Neutrophil (primary cell): ENCODE results near the gene GNAL.

Experiments used
- H3K27ac ChIP-seq: fragments of 200-600 bp; sonication (generic); 2 replicates; pipeline ENCODE4 v1.5.1; 2016; ENCODE audit warnings: mild to moderate bottlenecking, moderate library complexity
- H3K27me3 ChIP-seq: fragments of 200-600 bp; sonication (generic); 2 replicates; pipeline ENCODE4 v1.6.0; 2016; ENCODE audit warnings: mild to moderate bottlenecking
- H3K36me3 ChIP-seq: fragments of 200-600 bp; sonication (generic); 2 replicates; pipeline ENCODE4 v1.5.1; 2017
- H3K4me1 ChIP-seq, 2 experiments: fragments of 200-600 bp in 1 of 2; sonication (generic) in 1 of 2; 1 replicate in 1 of 2; 2 replicates in 1 of 2; pipeline versions ENCODE4 v1.5.1 to v1.6.1; 2013 to 2016; ENCODE audit warnings: low read depth in 1 of 2, low read length in 1 of 2, mild to moderate bottlenecking in 1 of 2, moderate library complexity in 1 of 2; ENCODE audit not compliant: control insufficient read depth in 1 of 2, insufficient read depth in 1 of 2
- H3K4me3 ChIP-seq, 2 experiments: fragments of 200-600 bp in 1 of 2; sonication (generic) in 1 of 2; 1 replicate in 1 of 2; 2 replicates in 1 of 2; pipeline ENCODE4 v1.5.1; 2013 to 2016; ENCODE audit warnings: low read depth in 1 of 2, low read length in 1 of 2, mild to moderate bottlenecking in 1 of 2, moderate library complexity in 1 of 2
- H3K9me3 ChIP-seq: fragments of 200-600 bp; sonication (generic); 2 replicates; pipeline ENCODE4 v1.5.1; 2016
- CTCF ChIP-seq: fragments of 200-600 bp; sonication (generic); IDR thresholded peaks from 2 replicates; pipeline ENCODE4 v1.5.1; 2016; ENCODE audit warnings: antibody characterized with exemption

GNAL gene

GRCh38 chr18:11791131-11791530 lies 102.1 kb downstream of the GNAL start:
- no peaks in the 10 kb centered on the region for H3K27me3 ChIP-seq

GRCh38 chr18:11792632-11793031 lies 103.6 kb downstream of the GNAL start:
- Histone ChIP-seq H3K4me1 (peaks cover 0 to 3% of the 10 kb centered on the region in 2 experiments), H3K27me3 (no peaks in the 10 kb centered on the region), H3K36me3 (no peaks in the 10 kb centered on the region), H3K4me3 (no peak overlapping the region), H3K9me3 (no peaks in the 10 kb centered on the region), H3K27ac (no peak overlapping the region)
- TF ChIP-seq CTCF = no peak

More at GRCh38 chr18:11791131-11791530, 102.1 kb downstream of the GNAL start:
- Histone ChIP-seq H3K27ac (no peak overlapping the region), H3K4me3 (no peak overlapping the region), H3K4me1 (peaks cover 0 to 3% of the 10 kb centered on the region in 2 experiments), H3K36me3 (no peaks in the 10 kb centered on the region), H3K9me3 (no peaks in the 10 kb centered on the region)
- TF ChIP-seq CTCF = no peak

GRCh38 chr18:11794195-11794594 lies 105.1 kb downstream of the GNAL start:
- TF ChIP-seq CTCF = no peak
- Histone ChIP-seq H3K4me3 (no peak overlapping the region), H3K36me3 (no peaks in the 10 kb centered on the region), H3K4me1 (no peaks in the 10 kb centered on the region), H3K27ac (no peak overlapping the region), H3K27me3 (no peaks in the 10 kb centered on the region), H3K9me3 (no peaks in the 10 kb centered on the region)

- H3K36me3 ChIP-seq = no peaks in the 10 kb centered on the region
- no peaks in the 10 kb centered on the region for H3K9me3 ChIP-seq
- H3K27me3 ChIP-seq = no peaks in the 10 kb centered on the region
- H3K4me1 ChIP-seq = no peaks in the 10 kb centered on the region
- no peak overlapping the region for H3K27ac ChIP-seq
- no peak overlapping the region for H3K4me3 ChIP-seq
- no peak for TF ChIP-seq CTCF
Measured at GRCh38 chr18:11795916-11796315, 106.9 kb downstream of the GNAL start.

- Histone ChIP-seq H3K9me3 (no peaks in the 10 kb centered on the region), H3K27me3 (no peaks in the 10 kb centered on the region), H3K27ac (no peak overlapping the region), H3K4me3 (no peak overlapping the region), H3K36me3 (no peaks in the 10 kb centered on the region), H3K4me1 (no peaks in the 10 kb centered on the region)
- TF ChIP-seq CTCF = no peak
Measured at GRCh38 chr18:11798271-11798670, 109.2 kb downstream of the GNAL start.

GRCh38 chr18:11799066-11799465 lies 110.0 kb downstream of the GNAL start:
- no peak overlapping the region for H3K27ac ChIP-seq
- H3K27me3 ChIP-seq = no peaks in the 10 kb centered on the region
- H3K9me3 ChIP-seq = no peaks in the 10 kb centered on the region
- H3K36me3 ChIP-seq = no peaks in the 10 kb centered on the region
- TF ChIP-seq CTCF = no peak
- no peak overlapping the region for H3K4me3 ChIP-seq
- H3K4me1 ChIP-seq = no peaks in the 10 kb centered on the region
